Keratinocyte (primary cell): ENCODE measurements around the gene CHCHD6. TPM values are rescaled to one million over a fixed set of nuclear protein-coding genes. Genes with fewer than 3 reads are reported as not detected.

ENCODE experiments used
- DNase-seq: peaks from one replicate; pipeline ENCODE4 v3.0.0-alpha.2; 2011; ENCODE audit warnings: low read depth, missing footprints, low spot score
- FAIRE-seq: peaks from 2 replicates; lab custom pipeline; 2011; peaks lifted over from hg19 to GRCh38; lab: Jason Lieb, UNC
- H2AFZ ChIP-seq: 2 replicates; pipeline ENCODE4 v1.6.0; 2012; ENCODE audit warnings: low read length, control low read depth, inconsistent platforms; ENCODE audit not compliant: control insufficient read depth
- H3K27ac ChIP-seq: 2 replicates; pipeline ENCODE4 v1.5.1; 2011; ENCODE audit warnings: low read length; ENCODE audit not compliant: control insufficient read depth, insufficient read depth
- H3K27me3 ChIP-seq: 3 replicates; pipeline ENCODE4 v1.6.0; 2011; ENCODE audit warnings: low read length; ENCODE audit not compliant: control insufficient read depth, insufficient read depth; ENCODE audit errors: extremely low read depth
- H3K36me3 ChIP-seq, 2 experiments: 2 replicates in 1 of 2; 3 replicates in 1 of 2; pipeline ENCODE4 v1.5.1; 2011; ENCODE audit warnings: low read length in 2 of 2, mild to moderate bottlenecking in 1 of 2; ENCODE audit not compliant: control insufficient read depth in 2 of 2, insufficient read depth in 2 of 2; ENCODE audit errors: extremely low read depth in 1 of 2
- H3K4me1 ChIP-seq: 3 replicates; pipeline ENCODE4 v1.5.1; 2011; ENCODE audit warnings: low read length; ENCODE audit not compliant: control insufficient read depth, insufficient read depth; ENCODE audit errors: extremely low read depth
- H3K4me2 ChIP-seq: 3 replicates; pipeline ENCODE4 v1.6.0; 2011; ENCODE audit warnings: low read depth, low read length; ENCODE audit not compliant: control insufficient read depth, insufficient read depth; ENCODE audit errors: extremely low read depth
- H3K4me3 ChIP-seq, 3 experiments: fragments of 200-600 bp in 1 of 3; sonication (generic) in 1 of 3; 2 replicates in 2 of 3; 3 replicates in 1 of 3; pipeline ENCODE4 v1.5.1; 2011 to 2016; ENCODE audit warnings: low read length in 3 of 3, mild to moderate bottlenecking in 3 of 3, control low read depth in 2 of 3, inconsistent platforms in 1 of 3, low read depth in 1 of 3, mixed read lengths in 1 of 3, mixed run types in 1 of 3, moderate library complexity in 1 of 3; ENCODE audit not compliant: control insufficient read depth in 2 of 3, insufficient read depth in 2 of 3; ENCODE audit errors: extremely low read depth in 1 of 3
- H3K79me2 ChIP-seq: 2 replicates; pipeline ENCODE4 v1.6.0; 2012; ENCODE audit warnings: low read length; ENCODE audit not compliant: control insufficient read depth, insufficient read depth
- H3K9ac ChIP-seq: 3 replicates; pipeline ENCODE4 v1.6.0; 2011; ENCODE audit warnings: low read length; ENCODE audit not compliant: control insufficient read depth, insufficient read depth; ENCODE audit errors: extremely low read depth
- H3K9me1 ChIP-seq: 3 replicates; pipeline ENCODE4 v1.6.0; 2011; ENCODE audit warnings: low read length; ENCODE audit not compliant: control insufficient read depth, insufficient read depth; ENCODE audit errors: extremely low read depth
- H3K9me3 ChIP-seq: 2 replicates; pipeline ENCODE4 v1.5.1; 2012; ENCODE audit warnings: low read depth, low read length; ENCODE audit not compliant: control insufficient read depth
- H4K20me1 ChIP-seq: 3 replicates; pipeline ENCODE4 v1.6.0; 2011; ENCODE audit warnings: low read length; ENCODE audit not compliant: control insufficient read depth, insufficient read depth; ENCODE audit errors: extremely low read depth
- CTCF ChIP-seq, 3 experiments: IDR thresholded peaks in 1 of 3; conservative IDR thresholded peaks in 1 of 3; optimal IDR thresholded peaks in 1 of 3; 2 replicates in 2 of 3; 3 replicates in 1 of 3; pipeline versions ENCODE3 to v1.5.1; 2011; ENCODE audit warnings: low read length in 3 of 3, mild to moderate bottlenecking in 3 of 3, moderate library complexity in 2 of 3, control low read depth in 1 of 3, inconsistent platforms in 1 of 3; ENCODE audit not compliant: insufficient read depth in 2 of 3; ENCODE audit errors: extremely low read depth in 1 of 3
- EZH2 ChIP-seq: IDR thresholded peaks from one replicate; pipeline ENCODE4 v1.6.1; 2012; ENCODE audit warnings: inconsistent platforms, mild to moderate bottlenecking, low read length, moderate library complexity
- dilution Hi-C: fragments of 300-500 bp; cut with MboI; formaldehyde crosslinking; loops from one replicate; pipeline ENCODE4 v1.7.0; 2020; ENCODE audit warnings: low sequenced_read_pairs; ENCODE audit not compliant: extremely low pct_ligation_motif_present
- polyA plus RNA-seq, 5 experiments: library from polyadenylated mRNA; depleted of rRNA in 3 of 5; stranded (reverse) in 3 of 5; stranded (forward) in 1 of 5; unstranded in 1 of 5; fragments of >200 nt; gene quantifications; 1 replicate in 1 of 5; 2 replicates in 3 of 5; 3 replicates in 1 of 5; pipeline versions ENCODE4 v1.2.1 to v1.2.3, GENCODE V29; 2011 to 2012; ENCODE audit warnings: missing spikeins in 2 of 5, low read depth in 1 of 5, low replicate concordance in 1 of 5

CHCHD6 gene
- polyA plus RNA-seq, 1 donor (not counting 4 experiments of a cell fraction or from before 2014, with no cell fraction given), result 21.7 TPM

DNA sequence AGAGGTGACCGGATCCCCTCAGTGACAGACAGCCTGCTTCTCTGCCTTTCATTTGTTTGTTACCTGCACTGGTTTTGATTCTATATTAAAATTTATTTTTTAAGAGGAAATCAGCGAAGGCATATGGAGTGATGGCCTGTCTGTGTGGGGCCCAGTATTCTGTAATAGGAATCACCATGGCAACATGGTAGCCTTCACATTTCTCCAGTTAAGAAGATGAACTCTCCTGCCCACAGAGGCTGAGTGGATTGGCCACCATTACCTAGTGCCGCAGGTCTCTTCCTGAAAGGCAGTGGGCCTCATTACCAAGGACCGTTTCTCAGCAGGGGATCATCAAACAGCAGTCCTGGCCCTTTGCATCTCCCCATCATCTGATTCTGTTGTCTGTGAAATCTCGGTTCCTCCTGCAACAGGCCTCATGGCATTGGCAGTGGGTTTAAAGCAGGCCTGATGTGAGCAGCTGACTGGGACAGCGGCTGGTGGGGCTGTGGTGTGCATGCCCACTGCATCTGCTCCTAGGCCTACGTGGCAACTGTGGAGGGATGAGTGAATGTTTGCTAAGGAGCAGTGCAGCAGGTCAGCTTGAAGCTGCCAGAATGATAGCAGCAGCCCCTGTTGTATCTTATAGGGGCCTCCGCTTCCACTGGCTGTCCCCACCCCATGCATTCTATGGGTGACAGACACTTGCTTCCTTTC is 114.5 kb downstream of the CHCHD6 start:
- FAIRE-seq (no peak), DNase-seq (no peak)
- Histone ChIP-seq H3K27me3 (no peaks in the 10 kb centered on the region), H3K9ac (no peak overlapping the region), H3K9me3 (no peaks in the 10 kb centered on the region), H3K79me2 (no peaks in the 10 kb centered on the region), H3K9me1 (no peaks in the 10 kb centered on the region), H3K4me1 (no peaks in the 10 kb centered on the region), H2AFZ (no peak overlapping the region), H3K4me3 (no peak overlapping the region), H3K36me3 (no peaks in the 10 kb centered on the region), H3K27ac (no peak overlapping the region), H4K20me1 (no peaks in the 10 kb centered on the region), H3K4me2 (no peak overlapping the region)
- dilution Hi-C loops, result no loop called here
- no peak for TF ChIP-seq CTCF (optimal IDR thresholded peaks at IDR 0.05 in 1 of 3, IDR thresholded peaks at IDR 0.05 in 1 of 3, conservative IDR thresholded peaks at IDR 0.05 in 1 of 3; ENCODE audit: extremely low read depth in 1 of 3, insufficient read depth in 2 of 3, low read length in 3 of 3)
- no peak for TF ChIP-seq EZH2

DNA sequence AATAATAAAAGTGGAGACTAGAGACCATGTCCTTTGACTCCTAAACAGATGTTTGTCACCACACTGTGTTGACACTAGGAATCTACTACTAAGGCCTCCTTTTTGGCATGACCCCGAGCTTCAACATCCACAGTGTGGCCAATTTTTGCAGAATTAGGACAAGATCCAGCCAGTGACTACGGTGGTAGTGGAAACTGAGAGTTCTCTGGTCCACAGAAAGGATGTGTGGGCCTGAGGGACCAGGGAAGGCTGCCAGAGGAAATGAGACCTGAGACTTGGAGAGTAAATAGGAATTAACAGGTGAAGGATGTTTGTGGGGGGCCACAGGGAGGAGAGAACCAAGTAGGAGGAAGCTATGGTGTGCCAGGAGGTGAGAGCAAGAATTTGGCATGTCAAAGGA is 122.7 kb downstream of the CHCHD6 start:
- Histone ChIP-seq H3K4me1 (no peaks in the 10 kb centered on the region), H4K20me1 (no peaks in the 10 kb centered on the region), H3K9ac (no peak overlapping the region), H2AFZ (no peak overlapping the region), H3K4me3 (no peak overlapping the region), H3K36me3 (no peaks in the 10 kb centered on the region), H3K27me3 (no peaks in the 10 kb centered on the region), H3K9me1 (no peaks in the 10 kb centered on the region), H3K4me2 (no peak overlapping the region), H3K79me2 (no peaks in the 10 kb centered on the region), H3K27ac (no peak overlapping the region), H3K9me3 (no peaks in the 10 kb centered on the region)
- DNase-seq, result no peak
- no peak for FAIRE-seq
- TF ChIP-seq CTCF (optimal IDR thresholded peaks at IDR 0.05 in 1 of 3, IDR thresholded peaks at IDR 0.05 in 1 of 3, conservative IDR thresholded peaks at IDR 0.05 in 1 of 3; ENCODE audit: extremely low read depth in 1 of 3, insufficient read depth in 2 of 3, low read length in 3 of 3) (no peak), EZH2 (no peak)
- dilution Hi-C loops, result no loop called here
